SH-SY5Y (cell line): ENCODE data around the gene RNGTT.

Source experiments
- GATA2 ChIP-seq: IDR thresholded peaks from 2 replicates; pipeline ENCODE4 v1.6.1; 2011; ENCODE audit warnings: mild to moderate bottlenecking, low read depth, low read length
- GATA3 ChIP-seq: IDR thresholded peaks from 2 replicates; pipeline ENCODE4 v1.6.1; 2011; ENCODE audit warnings: low read depth, mild to moderate bottlenecking, low read length, moderate library complexity

DNA sequence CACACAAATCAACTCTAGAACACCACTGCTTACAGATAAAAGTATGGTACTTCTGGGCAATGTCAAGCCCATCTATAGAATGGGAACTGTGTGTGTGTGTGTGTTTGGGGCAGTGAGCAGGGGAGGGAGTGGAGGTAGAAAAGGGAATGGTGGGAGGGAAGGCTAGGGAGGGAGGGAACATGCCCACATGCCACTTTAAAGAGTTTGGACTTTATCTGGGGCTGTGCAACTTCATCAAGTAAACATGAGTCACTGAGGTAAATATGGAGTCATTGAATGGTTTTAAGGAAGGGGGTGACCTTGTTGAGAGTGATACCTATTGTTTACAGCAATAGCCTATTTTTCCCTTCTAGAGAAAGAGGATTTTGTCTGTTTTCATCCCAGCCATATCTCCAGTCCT lies 22.5 kb upstream of the RNGTT start:
- TF ChIP-seq GATA2 (no peak), GATA3 (no peak)
